ENCODE results near the gene EIF3K.
"Not testable (repeated sequence)": the region's sequence is repeated elsewhere in the genome, so short reads cannot be mapped to it uniquely, and the experiment has no call there.

EIF3K gene

DNA sequence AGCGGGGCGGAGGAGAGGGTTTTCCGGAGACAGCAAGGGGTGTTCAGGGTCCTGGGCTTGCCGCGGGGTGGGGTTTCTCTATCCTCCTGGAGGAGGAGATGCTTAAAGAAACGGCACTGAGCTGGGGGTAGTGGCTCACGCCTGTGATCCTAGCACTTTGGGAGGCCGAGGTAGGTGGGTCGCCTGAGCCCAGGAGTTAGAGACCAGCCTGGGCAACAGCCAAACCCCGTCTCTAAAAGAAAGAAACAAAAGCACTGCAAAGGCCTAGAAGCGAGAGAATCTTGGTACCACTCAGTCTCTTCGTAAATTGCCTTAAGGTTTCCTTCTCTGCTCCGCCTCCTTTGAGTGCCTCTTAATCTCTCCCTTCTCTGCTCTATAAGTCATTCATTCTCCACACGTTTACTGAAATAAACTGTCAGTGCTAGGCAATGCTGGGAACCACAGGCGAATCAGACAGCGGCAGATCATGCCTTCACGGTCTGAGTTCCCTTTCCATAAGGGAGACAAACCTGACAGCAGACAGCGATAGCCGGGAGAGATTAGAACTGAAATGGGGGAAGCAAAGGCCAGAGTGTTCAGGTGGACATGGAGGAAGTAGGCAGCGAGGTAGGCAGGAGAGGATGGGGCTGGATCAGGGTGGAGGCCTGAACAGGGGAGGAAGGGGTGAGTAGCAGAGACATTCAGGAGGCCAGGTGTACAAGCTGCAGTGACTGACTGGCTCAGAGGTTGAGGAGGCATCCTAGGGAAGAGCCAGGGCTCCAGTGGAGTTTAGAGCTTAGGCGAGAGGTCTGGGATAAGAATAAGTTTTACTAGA lies 580 bp downstream of the EIF3K start:
- DNase-seq, result no peak

DNA sequence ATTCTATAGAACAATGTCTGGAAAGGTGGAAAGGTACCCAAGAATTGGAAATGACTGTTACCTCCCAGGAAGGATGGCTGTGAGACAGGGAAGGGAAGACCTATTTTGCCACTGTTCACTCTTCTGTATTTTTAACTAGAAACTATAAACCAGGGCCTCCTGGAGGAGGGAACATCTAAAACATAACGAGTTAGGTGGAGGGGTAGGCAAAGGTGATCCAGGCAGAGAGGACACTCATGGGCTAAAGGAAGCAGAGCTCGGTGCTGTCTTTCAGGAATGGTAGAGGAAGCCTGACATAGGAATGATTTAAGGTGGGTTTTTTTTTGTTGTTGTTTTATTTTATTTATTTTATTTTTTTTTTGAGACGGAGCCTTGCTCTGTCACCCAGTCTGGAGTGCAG lies 5.8 kb downstream of the EIF3K start:
- DNase-seq, result no peak

DNA sequence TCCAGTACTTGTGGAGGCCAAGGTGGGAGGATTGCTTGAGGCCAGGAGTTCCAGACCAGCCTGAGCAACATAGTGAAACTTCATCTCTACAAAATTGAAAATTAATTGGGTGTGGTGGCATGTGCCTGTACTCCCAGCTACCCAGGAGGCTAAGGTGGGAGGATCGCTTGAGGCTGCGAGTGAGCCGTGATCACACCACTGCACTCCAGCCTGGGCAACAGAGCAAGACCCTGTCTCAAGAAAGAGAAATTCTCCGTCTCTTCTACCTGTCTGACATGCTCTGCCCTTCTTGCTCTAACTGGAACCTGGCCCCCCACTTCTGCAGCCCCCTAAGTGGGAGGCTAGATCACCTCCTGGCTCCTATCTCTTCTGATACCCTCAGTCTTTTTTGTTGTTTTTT lies 7.4 kb downstream of the EIF3K start:
- no peak for DNase-seq

DNA sequence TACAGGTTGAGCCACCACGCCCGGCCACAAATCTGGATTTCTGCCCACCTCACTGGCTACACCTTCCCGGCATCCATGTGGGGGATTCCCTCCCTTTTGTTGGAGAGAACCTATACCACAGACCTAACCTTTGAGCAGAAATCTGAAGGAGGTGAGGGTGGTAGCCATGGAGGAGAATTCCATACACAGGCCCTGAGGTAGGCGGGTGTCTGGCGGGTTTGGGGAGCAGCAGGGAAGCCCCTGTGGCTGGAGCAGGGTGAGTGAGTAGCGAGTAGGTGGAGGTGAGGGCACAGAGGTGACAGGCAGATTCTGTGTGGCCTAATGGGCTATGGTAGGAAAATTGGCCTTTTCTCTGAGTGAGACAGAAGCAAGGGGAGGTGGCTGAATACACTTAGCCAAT lies 10.6 kb downstream of the EIF3K start:
- no peak for DNase-seq

DNA sequence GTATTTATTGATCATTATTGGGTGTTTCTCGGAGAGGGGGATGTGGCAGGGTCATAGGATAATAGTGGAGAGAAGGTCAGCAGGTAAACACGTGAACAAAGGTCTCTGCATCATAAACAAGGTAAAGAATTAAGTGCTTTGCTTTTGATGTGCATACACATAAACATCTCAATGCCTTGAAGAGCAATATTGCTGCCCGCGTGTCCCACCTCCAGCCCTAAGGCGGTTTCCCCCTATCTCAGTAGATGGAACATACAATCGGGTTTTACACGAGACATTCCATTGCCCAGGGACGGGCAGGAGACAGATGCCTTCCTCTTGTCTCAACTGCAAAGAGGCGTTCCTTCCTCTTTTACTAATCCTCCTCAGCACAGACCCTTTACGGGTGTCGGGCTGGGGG lies 12.3 kb downstream of the EIF3K start:
- not testable (repeated sequence) for DNase-seq

DNA sequence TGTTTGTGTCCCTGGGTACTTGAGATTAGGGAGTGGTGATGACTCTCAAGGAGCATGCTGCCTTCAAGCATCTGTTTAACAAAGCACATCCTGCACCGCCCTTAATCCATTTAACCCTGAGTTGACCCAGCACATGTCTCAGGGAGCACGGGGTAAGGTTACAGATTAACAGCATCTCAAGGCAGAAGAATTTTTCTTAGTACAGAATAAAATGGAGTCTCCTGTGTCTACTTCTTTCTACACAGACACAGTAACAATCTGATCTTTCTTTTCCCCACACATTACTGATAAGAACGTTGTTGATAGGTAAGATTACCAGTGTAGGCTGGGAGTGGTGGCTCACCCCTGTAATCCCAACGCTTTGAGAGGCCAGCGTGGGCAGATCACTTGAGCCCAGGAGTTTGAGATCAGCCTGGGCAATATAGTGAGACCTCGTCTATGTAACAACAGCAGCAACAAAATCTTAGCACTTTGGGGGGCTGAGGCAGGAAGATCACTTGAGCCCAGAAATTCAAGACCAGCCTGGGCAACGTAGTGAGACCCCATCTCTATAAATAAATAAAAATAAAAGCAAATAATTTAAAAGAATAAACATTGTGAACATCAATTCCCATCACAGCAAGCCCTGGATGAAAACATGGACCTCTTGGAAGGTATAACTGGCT lies 13.0 kb downstream of the EIF3K start:
- DNase-seq, result not testable (repeated sequence)

DNA sequence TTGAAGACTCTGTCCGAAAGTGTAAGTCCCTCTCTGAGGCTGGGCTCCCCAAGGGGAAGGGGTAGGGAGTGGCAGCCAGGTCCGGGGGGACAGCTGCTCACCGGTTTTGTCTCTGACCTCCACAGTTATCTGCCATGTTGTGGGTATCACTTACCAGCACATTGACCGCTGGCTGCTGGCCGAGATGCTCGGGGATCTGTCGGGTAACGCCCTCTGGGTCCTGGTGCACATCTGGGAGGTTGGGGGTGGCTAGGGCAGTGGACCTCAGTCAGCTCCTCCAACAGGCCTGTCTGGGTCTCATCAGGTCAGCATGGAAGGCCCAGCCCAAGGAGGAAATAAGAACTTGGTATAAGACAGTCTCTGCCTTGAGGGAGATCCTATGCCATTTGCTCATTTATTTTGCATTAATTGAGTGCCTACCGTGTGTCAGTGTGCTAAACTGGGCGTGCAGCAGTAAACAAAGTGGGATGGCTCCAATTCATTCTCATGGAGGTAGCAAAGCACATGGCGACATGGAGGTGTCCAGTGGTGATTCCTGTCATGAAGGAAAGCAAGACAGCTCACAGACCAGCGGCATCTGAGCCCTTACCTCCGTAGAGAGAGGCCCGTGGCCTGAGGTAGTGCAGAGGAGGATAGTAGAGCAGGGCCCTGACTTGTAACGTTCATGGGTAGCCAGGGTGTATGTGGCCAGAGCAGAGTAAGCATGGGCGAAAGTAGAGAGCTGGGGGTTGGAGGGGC lies 13.7 kb downstream of the EIF3K start:
- DNase-seq, result no peak

DNA sequence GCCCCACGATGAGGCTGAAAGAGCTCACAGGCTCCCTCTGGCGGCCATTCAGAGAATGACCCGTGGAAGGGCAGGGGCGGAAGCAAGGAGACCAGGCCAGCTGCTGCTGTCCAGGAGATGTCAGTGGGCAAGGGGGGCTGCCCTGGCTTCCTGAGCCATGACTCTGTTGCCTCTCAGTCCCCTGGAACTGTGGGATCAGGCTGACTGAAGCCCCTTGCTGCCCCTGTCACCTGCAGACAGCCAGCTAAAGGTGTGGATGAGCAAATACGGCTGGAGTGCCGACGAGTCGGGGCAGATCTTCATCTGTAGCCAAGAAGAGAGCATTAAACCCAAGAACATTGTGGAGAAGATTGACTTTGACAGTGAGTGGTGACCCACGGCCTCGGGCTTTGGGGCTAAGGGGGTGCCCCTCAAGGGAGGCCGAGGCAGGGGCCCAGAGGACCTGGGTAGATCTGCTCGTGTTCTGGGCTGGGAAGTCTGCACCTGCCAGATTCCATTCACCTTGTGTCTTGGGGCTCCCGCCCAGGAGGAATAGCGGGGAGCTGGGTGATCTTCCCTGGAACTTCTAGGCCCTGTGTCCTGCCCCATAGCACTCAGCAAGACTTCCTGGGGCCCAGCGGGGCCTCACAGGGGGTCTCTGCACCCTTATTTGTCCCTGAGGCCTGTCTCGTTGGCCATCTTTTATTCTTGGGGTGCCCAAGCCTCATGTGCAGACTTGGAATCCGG lies 15.9 kb downstream of the EIF3K start:
- no peak for DNase-seq

DNA sequence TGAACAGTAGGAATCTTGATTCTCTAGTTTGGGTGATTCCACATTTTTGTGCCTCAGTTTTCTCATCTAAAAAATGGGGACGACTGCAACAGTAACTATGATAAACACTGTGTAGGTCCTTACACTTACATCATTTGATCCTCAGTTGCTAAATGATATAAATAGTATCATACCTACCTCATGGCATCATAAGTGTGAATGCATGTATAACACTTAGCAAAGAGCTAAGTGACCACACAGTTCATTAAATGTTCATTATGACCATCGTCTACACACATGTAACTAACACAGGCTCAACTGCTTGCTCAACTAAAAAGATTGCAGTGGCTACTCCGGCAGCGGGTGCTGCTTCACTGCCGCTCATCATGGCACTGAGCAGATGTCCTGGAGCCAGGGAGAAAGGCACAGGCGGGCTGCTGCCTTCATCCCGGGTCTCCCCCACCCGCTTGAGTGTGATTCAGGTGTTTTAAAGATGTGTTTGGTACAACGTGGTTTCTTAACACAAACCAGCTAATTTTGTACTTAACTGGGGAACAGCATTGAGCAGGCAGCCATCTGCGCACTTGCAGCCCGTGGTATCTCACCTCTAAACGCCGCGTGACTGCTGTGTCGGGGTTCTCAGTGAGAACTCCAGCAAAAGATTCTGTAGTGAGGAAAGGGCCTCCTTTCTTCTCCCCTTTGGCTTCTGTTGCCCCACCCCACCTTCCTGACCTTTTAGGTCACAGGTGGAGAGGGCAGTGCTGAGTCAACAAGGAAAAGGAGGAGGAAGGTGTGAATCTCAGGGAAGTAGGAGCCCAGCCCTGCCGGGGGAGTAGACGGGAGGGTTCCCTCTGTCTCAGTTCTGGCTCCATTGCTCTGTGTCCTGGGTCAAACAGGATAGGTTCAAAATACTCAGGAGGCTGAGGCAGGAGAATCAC lies 16.8 kb downstream of the EIF3K start:
- no peak for DNase-seq

DNA sequence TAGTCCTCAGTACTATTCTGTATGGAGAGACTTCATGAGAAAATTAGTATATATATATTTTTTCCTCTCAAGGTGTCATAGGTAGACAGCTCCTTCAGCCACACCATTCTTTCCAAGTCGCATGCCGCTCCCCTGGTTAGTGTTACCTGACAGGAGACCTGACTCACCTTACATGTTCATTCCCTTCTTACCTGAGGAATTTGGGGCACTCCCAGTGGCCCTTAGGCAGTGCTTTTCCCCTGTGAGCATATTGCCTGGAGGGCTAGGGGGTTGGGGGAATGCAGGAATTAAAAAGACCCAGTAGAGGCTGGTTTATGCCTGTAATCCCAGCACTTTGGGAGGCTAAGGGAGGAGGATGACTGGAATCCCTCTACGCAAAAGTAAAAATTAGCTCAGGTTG lies 19.5 kb downstream of the EIF3K start:
- no peak for DNase-seq

DNA sequence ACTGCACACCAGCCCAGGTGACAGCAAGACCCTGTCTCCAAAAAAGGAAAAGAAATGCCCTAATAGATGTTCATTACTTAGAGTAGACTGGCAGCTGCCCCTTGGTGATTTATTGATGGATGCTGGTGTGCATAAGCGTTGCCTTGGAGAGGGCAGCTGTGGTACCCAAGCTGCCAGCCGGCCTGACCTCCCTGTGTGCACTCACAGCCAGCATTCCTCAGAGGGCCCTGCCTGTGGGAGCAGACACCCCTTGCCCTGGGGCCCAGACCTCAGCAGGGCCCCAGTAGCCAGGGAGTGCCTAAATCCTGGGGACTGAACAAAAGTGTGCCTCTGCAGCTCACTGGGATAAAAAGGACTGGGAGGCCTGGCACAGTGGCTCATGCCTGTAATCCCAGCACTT lies 20.7 kb downstream of the EIF3K start:
- DNase-seq, result no peak

DNA sequence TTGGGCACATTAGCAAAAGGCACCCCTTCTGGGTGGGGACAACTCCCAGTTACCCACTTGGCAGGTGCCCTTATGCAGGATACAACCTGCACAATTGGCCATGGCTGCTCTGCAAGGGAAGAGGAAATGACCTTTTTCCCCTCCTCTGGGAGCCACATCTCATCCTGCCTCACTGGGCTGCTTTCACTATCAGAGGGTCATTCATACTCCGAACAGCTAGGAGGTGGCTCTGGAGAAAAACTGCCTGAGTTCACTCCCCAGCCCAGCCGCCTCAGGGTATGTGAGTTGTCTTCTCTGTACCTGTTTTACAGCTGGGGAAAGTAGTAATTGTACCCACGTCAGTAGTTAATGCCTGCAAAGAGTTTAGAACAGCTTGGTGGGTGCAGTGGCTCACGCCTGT lies 21.4 kb downstream of the EIF3K start:
- DNase-seq, result no peak

DNA sequence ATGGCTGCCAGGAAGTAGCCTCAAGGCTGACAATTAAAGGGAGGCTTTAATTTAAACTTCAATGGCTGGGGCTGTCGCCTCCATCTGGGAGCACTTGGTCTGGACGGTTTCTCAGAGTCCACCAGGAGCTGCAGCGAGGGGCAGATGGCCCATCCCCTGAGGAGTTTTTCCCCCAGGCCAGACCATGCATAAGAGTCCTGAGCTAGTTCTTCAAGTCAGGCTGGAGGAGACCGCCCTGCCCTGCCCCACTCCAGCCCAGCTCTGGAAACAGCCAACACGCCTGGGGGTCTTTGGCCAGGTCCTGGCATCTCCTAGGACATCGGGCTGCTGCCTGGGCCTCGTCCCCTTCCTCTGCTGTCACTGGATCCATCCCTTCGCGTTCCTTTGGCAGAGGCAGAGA lies 23.2 kb downstream of the EIF3K start:
- no peak for DNase-seq

DNA sequence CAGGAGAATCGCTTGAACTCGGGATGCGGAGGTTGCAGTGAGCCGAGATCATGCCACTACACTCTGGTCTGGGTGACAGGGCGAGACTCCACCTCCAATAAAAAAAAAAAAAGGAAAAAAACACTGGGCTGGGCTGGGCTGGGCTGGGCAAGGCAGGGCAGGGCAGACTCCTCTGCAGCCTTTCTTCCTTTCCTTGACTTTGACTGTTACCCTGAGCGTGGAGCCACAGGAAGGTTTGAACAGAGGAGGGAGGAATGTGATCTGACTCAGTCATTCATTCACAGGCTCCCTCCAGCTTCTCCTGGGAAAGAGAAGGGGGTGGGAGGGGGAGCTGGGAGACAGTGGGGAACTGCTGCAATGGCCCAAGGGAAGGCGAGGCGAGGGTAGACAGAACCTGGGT lies 25.7 kb downstream of the EIF3K start:
- no peak for DNase-seq

DNA sequence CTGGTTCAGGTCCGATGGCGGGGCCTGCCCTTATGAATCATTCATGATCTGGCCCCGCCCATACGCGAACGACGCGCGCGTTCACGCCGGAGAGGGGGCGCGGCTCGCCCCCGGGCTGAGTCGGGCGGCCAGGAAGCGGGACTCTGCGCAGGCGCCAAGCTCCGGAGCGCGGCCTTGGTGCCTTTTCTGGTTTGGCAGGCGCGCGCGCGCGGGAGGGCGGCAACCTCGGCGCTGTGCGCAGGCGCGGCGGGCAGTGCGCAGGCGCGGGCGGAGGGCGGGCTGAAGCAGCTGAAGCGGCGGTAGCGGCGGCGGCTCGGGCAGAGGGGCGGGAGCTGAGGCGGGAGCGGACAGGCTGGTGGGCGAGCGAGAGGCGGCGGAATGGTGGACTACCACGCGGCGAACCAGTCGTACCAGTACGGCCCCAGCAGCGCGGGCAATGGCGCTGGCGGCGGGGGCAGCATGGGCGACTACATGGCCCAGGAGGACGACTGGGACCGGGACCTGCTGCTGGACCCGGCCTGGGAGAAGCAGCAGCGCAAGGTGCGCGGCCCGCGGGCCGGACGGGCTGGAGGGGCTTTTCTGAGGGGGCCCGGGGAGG lies 28.5 kb downstream of the EIF3K start, which contains the start of gene ACTN4:
TSS of gene ACTN4 (plus strand) at position 282 of the 598 bp plus-strand sequence. CDS start at position 379, 97 bp downstream.
- DNase-seq, result no peak

DNA sequence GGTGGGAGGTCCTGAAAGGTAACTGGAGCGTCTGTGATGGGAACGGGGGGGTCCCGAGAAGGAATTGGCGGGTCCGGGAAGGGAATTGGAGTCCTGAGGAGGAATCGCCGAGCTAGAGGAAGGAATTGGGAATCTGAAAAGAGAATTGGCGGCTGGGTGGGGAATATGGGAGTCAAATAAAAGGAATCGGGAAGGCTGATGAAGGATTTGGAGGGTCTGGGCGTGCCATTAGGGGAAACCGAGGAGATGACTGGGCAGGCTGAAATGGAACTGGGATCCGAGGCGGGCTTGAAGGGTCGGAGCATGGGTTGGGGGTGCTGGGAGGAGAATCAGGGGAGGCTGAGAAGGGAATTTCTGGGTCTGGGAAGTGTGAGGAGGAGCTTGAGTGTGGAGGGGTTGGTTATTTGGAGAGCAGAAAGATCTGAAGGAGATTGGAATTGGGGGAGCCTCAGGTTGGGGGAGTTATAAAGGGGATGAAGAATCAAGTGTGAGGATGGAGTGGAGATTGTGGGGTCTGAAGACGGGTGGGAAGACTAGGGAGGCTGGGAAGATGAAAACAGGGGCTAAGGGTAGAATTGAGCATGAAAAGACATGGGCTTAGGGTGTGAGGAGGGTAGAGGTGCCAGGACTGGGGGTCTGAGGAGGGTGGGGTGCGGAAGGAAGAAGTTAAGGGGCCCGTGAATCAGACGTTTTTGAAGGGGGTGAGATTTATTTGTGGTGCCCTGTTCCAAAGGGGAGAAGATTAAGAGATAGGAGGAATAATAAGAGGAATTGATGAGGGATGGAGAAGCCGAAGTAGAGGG lies 29.2 kb downstream of the EIF3K start:
- no peak for DNase-seq

DNA sequence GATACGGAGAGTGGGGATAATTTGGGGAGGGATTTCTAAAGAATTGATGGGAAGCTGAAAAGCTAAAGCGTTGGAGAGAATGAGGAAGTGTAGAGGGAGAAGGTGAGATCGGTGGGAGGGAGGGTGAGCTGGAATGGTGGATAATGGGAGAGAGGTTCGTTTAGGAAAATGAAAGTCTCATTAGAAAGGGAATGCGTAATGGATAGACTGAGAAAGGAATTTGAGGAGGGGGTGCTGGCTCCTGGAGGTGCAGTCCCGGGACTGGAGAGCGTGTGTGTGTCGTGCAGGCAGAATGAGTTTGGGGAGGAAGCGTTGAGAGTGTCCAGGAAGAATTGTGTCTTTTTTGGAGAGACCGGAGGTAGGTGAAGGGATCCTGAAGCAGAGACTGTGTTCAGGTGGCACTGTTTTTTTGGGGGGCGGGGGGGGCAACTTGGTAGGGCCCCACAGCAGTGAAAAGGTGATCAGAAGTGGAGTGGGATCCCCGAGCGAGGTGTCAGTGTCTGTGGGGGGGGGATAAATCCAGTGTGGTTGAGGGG lies 29.8 kb downstream of the EIF3K start:
- no peak for DNase-seq

DNA sequence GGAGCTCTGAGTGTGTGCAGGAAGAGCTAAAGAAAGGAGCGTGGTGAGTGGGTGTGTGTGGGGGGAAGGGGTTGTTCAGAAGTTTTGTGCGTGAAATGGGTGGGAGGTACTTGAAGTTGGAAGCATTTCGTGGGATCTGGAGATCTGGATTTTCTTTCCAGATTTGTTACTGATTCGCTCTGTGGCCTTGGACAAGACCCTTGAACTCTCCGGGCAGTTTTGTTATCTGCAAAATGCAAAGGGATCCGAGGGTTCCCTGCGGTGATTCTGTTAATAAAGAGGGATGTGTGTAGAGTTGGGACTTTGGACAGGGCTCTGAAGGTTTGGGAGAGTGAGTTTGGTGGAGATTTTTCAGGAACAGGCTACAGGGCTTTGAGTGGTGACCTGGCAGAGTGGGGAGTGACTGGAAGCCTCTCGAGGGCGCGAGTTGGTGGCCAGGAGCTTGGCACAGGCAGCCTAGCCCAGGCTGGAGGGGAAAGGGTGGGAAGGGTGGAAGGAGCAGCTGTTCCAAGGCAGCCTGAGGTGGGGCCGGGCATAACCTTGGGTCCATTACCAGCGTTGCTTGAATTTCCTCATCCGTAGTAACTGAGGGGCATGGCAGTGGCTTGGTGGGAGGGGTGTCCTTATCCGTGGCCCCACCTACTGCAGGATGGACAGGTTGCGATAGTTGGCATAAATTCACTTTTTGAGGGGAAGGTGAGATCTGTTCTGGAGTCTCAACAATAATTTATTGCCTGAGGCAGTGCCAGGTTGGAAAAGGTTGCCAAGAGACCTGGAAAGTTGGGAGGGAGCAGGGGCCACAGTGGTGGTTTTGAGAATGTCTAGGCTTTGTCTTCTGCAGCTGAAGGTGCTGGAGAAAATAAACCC lies 30.6 kb downstream of the EIF3K start:
- no peak for DNase-seq

DNA sequence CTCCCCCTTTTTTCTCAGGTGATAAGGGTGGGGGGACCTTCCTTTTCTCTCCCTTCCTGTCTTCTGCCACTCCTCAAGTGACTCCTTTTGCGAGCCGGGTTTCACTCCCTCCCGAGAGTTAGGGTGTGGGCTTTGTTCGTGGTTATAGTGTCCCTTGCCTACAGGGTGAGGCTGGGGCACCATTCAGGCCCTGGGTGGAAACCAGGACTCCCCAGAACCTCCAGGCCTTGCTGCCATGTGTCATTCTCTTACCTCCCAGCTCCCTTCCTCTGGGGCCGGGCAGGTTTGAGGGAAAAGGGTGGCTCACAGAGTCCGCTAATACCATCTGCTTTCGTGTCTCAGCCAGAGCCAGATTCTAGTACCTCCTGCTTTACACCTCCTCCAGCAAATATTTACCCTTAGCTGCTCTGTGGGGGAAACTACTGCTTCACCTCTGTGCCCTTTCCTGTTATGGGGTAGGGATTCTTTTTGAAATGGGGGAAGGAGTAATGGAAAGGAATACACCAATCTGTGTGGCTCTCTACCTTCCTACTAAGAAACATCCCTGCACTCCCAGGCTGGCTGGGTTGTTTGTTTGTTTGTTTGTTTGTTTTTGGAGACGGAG lies 31.3 kb downstream of the EIF3K start:
- DNase-seq, result no peak
